ENCODE data around the gene STPG2.
"Not testable (repeated sequence)": the region's sequence is repeated elsewhere in the genome, so short reads cannot be mapped to it uniquely, and the experiment has no call there.

Gene STPG2

DNA sequence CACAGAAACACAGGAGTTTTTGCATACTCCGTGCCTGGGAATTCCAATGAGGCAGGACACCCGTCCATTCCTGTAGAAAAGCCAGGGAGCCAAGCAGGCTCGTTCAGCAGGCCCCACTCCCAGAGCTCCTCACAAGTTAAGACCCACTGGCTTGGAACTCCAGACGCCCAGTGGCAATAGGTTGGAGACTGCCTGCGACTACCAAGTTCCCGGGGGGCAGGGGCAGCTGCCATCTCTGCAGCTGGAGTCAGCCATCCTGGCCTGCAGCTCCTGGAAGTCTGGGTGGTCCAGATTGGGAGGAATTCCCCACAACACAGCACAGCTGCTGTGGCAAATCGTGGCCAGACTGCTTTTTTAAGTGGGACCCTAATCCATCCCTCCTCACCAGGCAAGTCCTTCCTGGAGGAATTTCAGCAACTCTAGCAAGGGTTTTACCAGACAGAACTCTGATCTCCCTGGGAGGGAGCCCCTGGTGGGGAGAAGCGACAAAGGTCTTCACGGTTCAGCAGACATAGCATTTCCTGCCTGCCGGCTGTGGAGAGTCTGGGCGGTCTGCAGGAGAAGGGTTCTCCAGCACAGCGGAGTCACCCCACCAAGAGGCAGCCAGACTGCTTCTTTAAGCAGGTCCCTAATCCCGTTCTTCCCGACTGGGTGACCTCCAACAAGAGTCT lies 231.9 kb downstream of the STPG2 start:
- CTCF ChIA-PET, result no interaction called here
- no peak for DNase-seq (ENCODE audit: extremely low spot score)
- POLR2A ChIA-PET, result no interaction called here
- no peak for TF ChIP-seq CTCF (IDR thresholded peaks at IDR 0.05; ENCODE audit: control extremely low read depth, extremely low read depth, low read depth, missing control alignments)

DNA sequence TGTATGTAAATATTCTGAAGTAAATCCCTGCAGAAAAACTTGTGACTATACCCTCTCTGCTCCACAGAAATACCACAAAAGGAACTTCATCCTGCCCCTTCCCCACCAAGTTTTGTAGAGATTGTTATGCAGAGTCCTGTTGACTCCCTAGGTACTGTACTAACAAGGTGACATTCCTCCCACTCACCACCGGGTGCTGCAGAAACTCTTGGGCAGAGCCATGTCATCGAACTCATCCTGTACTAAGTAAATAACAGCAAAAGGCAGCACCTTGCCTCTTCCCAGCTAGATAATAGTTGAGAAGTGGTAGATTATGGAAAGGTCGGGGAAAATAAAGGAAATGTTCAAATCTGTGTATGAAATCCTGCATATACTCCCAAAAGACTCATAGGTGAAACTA lies 233.3 kb downstream of the STPG2 start:
- CTCF ChIA-PET, result no interaction called here
- no peak for DNase-seq (ENCODE audit: extremely low spot score)
- POLR2A ChIA-PET, result no interaction called here
- TF ChIP-seq CTCF (IDR thresholded peaks at IDR 0.05; ENCODE audit: control extremely low read depth, extremely low read depth, low read depth, missing control alignments), result no peak

- POLR2A ChIA-PET; CTCF ChIA-PET; DNase-seq (ENCODE audit: extremely low spot score): not testable (repeated sequence)
Measured at GRCh38 chr4:97903436-97904189, 239.7 kb downstream of the STPG2 start.

- no peak for DNase-seq (ENCODE audit: extremely low spot score)
- ChIA-PET POLR2A (no interaction called here), CTCF (no interaction called here)
- no peak for TF ChIP-seq CTCF (IDR thresholded peaks at IDR 0.05; ENCODE audit: control extremely low read depth, extremely low read depth, low read depth, missing control alignments)
Measured at GRCh38 chr4:97900229-97900628, 243.0 kb downstream of the STPG2 start.

DNA sequence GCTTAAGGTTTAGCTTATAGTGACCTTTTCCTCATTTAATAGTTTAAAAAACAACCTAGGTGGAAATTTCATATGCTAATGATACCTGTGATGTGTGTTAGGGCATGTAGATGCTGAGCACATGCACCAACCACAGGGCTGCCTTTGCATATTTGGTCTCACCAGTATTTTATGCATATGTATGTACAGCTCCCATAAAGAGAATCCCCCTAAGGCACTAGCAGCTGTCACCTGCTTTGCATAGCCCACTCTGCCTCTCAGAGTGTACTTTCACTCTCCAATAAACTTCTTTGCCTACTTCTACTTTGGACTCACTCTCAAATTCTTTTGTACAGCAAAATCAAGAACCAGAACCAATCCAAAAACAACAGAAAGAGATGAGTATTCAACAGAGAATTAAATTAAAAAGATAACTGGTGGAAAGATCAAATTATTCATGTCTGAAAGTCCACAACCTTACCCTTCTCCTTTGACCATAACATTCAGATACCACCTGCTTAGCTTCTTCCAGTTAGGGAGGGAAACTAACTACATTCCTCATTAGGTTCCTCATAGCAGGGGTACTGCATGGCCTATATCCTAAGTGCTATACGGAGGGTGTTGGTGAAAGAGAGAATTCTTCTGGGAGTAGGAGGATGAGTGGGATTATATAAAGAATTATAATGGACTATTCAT lies 250.5 kb downstream of the STPG2 start:
- TF ChIP-seq CTCF (IDR thresholded peaks at IDR 0.05; ENCODE audit: control extremely low read depth, extremely low read depth, low read depth, missing control alignments), result no peak
- ChIA-PET CTCF (no interaction called here), POLR2A (no interaction called here)
- DNase-seq (ENCODE audit: extremely low spot score), result no peak

- CTCF ChIA-PET, result no interaction called here
- POLR2A ChIA-PET, result no interaction called here
- no peak for TF ChIP-seq CTCF (IDR thresholded peaks at IDR 0.05; ENCODE audit: control extremely low read depth, extremely low read depth, low read depth, missing control alignments)
- DNase-seq (ENCODE audit: extremely low spot score), result no peak
Measured at GRCh38 chr4:97879942-97880341, 263.3 kb downstream of the STPG2 start.

DNA sequence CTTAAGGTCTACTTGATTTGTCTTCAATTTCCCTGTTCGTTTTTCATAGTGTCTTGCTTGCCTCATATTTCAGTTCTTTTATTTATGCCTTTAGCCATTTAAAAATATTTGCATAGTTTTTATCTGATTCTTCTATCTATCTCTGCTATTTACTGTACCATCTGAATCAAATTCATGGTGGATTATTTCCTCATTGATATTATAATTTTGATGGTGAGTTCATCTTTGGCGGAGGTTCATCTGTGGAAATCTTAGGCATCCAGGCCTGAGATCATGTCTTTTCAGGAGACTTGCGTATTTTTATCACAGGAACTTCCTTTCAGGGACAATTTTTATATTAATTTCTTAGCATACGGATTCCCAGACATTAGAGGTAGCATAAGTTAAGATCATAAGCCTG lies 275.2 kb downstream of the STPG2 start:
- TF ChIP-seq CTCF (IDR thresholded peaks at IDR 0.05; ENCODE audit: control extremely low read depth, extremely low read depth, low read depth, missing control alignments), result no peak
- no peak for DNase-seq (ENCODE audit: extremely low spot score)
- ChIA-PET CTCF (no interaction called here), POLR2A (no interaction called here)

All from GM10248 (cell line).